Stimulated activated memory B cell treated with anti-CD40 and anti-IgM and Interleukin-4, amounts not matched to agents 10 μg/mL and 1 μg/mL and 100 μg/mL, for 72 hours (primary cell): Measurements from ENCODE around the gene KCNS3.

ENCODE experiments used
- ATAC-seq: fragments of 150-1000 bp; cut with Tn5 transposase; 2 replicates; pipeline ENCODE4 v1.10.0; 2021
- H3K27ac Mint-ChIP-seq: one replicate; pipeline ENCODE4 v1.8.0; 2022; ENCODE audit warnings: mild to moderate bottlenecking, mixed read lengths
- H3K27me3 Mint-ChIP-seq: one replicate; pipeline ENCODE4 v1.8.0; 2022; ENCODE audit warnings: mixed read lengths
- H3K36me3 Mint-ChIP-seq: one replicate; pipeline ENCODE4 v1.8.0; 2022; ENCODE audit warnings: mixed read lengths
- H3K4me1 Mint-ChIP-seq: one replicate; pipeline ENCODE4 v1.8.0; 2022; ENCODE audit warnings: mixed read lengths
- H3K4me3 Mint-ChIP-seq: one replicate; pipeline ENCODE4 v1.8.0; 2022; ENCODE audit warnings: mild to moderate bottlenecking, moderate library complexity, mixed read lengths
- H3K9me3 Mint-ChIP-seq: one replicate; pipeline ENCODE4 v1.8.0; 2022; ENCODE audit warnings: mixed read lengths

KCNS3 gene

DNA sequence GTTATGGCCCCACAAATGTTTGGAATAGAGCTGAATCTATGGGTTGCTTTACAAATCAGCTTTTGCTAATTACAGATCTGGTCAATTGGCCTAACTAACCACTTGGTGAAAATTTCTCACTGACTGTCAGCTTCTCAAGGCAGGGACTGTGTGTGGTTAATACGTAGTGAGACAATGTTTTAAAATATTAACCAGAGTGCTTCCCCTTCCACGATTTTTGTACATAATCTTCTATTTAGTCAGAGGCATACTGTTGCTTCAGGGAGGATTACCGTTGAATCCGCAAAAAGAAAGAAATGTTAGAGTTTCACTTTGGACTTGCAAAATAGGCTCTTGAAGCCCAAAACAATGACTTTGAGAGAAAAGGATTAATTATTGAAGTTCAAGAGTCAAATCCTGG lies 14.9 kb upstream of the KCNS3 start:
- Mint-ChIP-seq H3K4me3 (no peak overlapping the region), H3K27me3 (peaks cover 48% of the 10 kb centered on the region), H3K36me3 (no peaks in the 10 kb centered on the region), H3K27ac (no peak overlapping the region), H3K4me1 (no peaks in the 10 kb centered on the region), H3K9me3 (no peaks in the 10 kb centered on the region)
- no peak for ATAC-seq

- no peaks in the 10 kb centered on the region for H3K4me1 Mint-ChIP-seq
- H3K4me3 Mint-ChIP-seq: no peak overlapping the region
- no peak overlapping the region for H3K27ac Mint-ChIP-seq
- peaks cover 37% of the 10 kb centered on the region for H3K27me3 Mint-ChIP-seq
- ATAC-seq: no peak
- no peaks in the 10 kb centered on the region for H3K36me3 Mint-ChIP-seq
- H3K9me3 Mint-ChIP-seq: no peaks in the 10 kb centered on the region
Measured at GRCh38 chr2:17864676-17865075, 13.8 kb upstream of the KCNS3 start.

- no peak for ATAC-seq
- Mint-ChIP-seq H3K27me3 (peaks cover 27% of the 10 kb centered on the region), H3K27ac (no peak overlapping the region), H3K4me3 (no peak overlapping the region), H3K9me3 (no peaks in the 10 kb centered on the region), H3K36me3 (no peaks in the 10 kb centered on the region), H3K4me1 (no peaks in the 10 kb centered on the region)
Measured at GRCh38 chr2:17867133-17867532, 11.3 kb upstream of the KCNS3 start.

- Mint-ChIP-seq H3K9me3 (no peaks in the 10 kb centered on the region), H3K36me3 (no peaks in the 10 kb centered on the region), H3K27ac (no peak overlapping the region), H3K4me1 (no peaks in the 10 kb centered on the region), H3K4me3 (no peak overlapping the region), H3K27me3 (peaks cover 29% of the 10 kb centered on the region)
- ATAC-seq: no peak
Measured at GRCh38 chr2:17869128-17869527, 9.3 kb upstream of the KCNS3 start.

DNA sequence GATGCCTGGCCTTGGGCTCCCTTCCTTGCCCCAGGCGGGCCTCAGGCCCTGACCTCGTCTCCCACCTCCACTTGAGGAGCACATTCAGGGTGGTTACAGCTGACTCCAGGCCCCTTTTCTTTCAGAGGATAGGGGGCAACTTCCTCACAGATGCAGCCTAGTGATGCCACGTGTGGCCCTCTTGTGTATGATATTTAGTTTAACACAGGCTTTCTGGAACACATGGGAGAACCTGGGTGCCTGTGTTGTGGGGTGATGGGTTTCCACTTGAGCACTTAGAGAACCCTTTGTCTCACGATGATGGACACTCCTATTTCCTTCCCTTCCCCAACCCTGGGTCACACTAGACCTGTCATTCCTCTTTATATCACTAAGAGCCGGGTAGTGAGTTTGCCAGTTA lies 6.8 kb upstream of the KCNS3 start:
- Mint-ChIP-seq H3K27ac (no peak overlapping the region), H3K9me3 (no peaks in the 10 kb centered on the region), H3K36me3 (no peaks in the 10 kb centered on the region), H3K27me3 (peaks cover 49% of the 10 kb centered on the region), H3K4me1 (no peaks in the 10 kb centered on the region), H3K4me3 (no peak overlapping the region)
- ATAC-seq: no peak

GRCh38 chr2:17873021-17873420 lies 5.4 kb upstream of the KCNS3 start:
- no peak for ATAC-seq
- no peak overlapping the region for H3K27ac Mint-ChIP-seq
- H3K4me1 Mint-ChIP-seq: peaks cover 9% of the 10 kb centered on the region
- H3K9me3 Mint-ChIP-seq: no peaks in the 10 kb centered on the region
- H3K4me3 Mint-ChIP-seq: no peak overlapping the region
- peaks cover 63% of the 10 kb centered on the region for H3K27me3 Mint-ChIP-seq
- H3K36me3 Mint-ChIP-seq: no peaks in the 10 kb centered on the region

- H3K9me3 Mint-ChIP-seq: no peaks in the 10 kb centered on the region
- H3K27me3 Mint-ChIP-seq: peaks cover 70% of the 10 kb centered on the region
- ATAC-seq: no peak
- peaks cover 19% of the 10 kb centered on the region for H3K4me1 Mint-ChIP-seq
- H3K27ac Mint-ChIP-seq: no peak overlapping the region
- H3K36me3 Mint-ChIP-seq: no peaks in the 10 kb centered on the region
- H3K4me3 Mint-ChIP-seq: no peak overlapping the region
Measured at GRCh38 chr2:17876590-17876989, 1.9 kb upstream of the KCNS3 start.

DNA sequence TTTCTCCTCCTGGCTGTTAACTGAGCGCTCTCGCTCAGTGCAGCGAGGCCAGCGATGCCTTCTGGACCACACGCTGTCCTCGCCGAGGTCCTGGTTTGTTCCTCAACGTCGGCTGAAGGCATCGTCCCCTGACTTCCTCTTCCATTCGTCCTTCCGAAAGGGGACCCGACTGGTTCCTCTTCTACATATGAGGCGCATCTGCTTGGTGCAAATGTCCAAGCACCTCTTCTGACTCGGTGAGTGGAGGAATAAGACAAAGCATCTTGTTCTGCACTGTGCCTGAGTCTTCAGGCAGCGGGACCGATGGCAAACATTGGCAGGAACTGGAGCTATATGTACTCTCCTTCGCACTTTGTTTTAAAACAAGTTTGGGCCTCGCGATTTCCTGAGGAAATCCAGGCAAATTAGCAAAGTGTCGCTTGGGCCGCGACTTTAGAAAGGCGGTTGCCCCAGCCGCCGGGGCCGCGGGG lies 621 bp upstream of the KCNS3 start:
- ATAC-seq: peak; percentile 49
- H3K36me3 Mint-ChIP-seq: no peaks in the 10 kb centered on the region
- H3K9me3 Mint-ChIP-seq: no peaks in the 10 kb centered on the region
- peaks cover 65% of the 10 kb centered on the region for H3K27me3 Mint-ChIP-seq
- peak overlapping the region; percentile 81 for H3K4me3 Mint-ChIP-seq
- no peak overlapping the region for H3K27ac Mint-ChIP-seq
- H3K4me1 Mint-ChIP-seq: peaks cover 19% of the 10 kb centered on the region

DNA sequence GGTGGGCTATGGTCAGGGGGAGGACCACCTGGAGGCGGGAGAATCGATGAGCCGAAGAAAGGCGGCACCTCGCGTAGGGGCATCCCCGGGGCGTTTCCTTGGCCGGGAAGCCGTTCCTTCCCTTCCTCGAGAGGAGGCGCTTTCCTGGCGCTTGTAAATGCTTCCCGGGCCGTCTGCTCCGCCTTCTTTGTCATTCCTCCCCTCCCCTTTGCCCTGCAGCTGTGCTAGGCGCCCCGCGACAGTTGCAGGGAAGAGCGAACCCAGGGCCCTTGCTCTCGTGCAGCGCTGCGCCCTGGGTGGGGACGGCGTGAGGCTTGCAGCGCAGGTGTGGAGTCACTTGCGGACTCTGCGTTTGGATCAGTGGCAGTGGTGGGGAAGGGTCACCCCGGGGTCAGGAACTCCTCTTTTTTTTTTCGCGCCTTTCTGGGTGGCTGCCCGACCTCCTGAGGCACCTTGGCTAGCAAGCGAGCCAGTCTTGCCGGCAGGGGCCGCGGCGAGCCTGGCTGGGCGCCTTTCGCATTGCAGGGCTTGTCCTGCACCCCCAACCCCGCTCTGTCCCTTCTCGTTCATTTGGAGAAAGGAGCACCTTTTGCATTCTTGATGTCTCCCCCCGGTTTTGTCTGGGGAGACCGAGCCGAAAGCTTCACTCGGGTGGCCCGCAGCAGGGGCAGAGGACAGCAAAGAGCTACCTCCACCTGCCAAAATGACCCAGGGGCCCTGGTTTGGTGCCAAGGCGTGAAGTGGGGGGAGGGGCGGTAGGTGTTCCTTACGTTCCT lies 858 bp downstream of the KCNS3 start:
- ATAC-seq: peak; percentile 54
- H3K4me3 Mint-ChIP-seq: peak overlapping the region; percentile 75
- peaks cover 19% of the 10 kb centered on the region for H3K4me1 Mint-ChIP-seq
- H3K27me3 Mint-ChIP-seq: peaks cover 50% of the 10 kb centered on the region
- peaks cover 4% of the 10 kb centered on the region for H3K9me3 Mint-ChIP-seq
- no peaks in the 10 kb centered on the region for H3K36me3 Mint-ChIP-seq
- no peak overlapping the region for H3K27ac Mint-ChIP-seq

GRCh38 chr2:17879913-17880274 lies 1.4 kb downstream of the KCNS3 start:
- ATAC-seq: no peak
- Mint-ChIP-seq H3K36me3 (no peaks in the 10 kb centered on the region), H3K27ac (no peak overlapping the region), H3K4me3 (no peak overlapping the region), H3K4me1 (peaks cover 19% of the 10 kb centered on the region), H3K27me3 (peaks cover 49% of the 10 kb centered on the region), H3K9me3 (peaks cover 4% of the 10 kb centered on the region)

DNA sequence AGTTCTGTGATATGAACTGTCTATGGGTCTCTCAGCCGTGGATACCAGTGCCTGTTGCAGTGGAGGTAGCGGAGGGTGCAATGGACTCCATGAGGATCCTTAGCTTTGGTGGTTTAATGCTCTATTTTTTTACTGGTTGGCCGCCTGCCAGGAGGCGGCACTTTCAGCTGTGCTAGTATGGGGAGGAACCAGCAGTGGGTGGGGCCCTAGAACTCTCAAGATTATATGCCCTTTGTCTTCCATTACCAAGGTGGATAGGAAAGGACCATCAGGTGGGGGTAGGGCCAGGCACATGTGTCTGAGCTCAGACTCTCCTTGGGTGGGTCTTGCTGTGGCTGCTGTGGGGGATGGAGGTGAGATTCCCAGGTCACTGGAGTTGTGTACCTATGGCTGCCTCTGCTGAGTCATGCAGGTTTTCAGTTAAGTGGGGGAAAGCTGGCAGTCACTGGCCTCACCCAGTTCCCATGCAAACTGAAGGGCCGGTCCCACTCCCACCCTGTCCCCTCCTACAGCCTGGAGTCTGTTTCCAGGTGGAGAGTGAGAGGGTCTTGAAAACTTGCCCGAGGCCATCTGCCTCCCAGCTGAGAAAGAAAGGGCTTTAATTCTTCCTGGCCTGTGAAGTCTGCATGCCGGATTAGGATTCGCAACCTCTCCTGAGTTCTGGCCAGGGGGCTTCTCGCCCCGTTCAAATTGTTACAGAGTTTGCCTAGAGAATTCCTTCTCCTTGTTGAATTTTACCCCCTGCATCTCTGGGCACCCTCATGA lies 14.5 kb downstream of the KCNS3 start:
- no peak overlapping the region for H3K27ac Mint-ChIP-seq
- peaks cover 20% of the 10 kb centered on the region for H3K9me3 Mint-ChIP-seq
- H3K4me3 Mint-ChIP-seq: no peak overlapping the region
- peaks cover 80% of the 10 kb centered on the region for H3K27me3 Mint-ChIP-seq
- ATAC-seq: no peak
- no peaks in the 10 kb centered on the region for H3K36me3 Mint-ChIP-seq
- no peaks in the 10 kb centered on the region for H3K4me1 Mint-ChIP-seq

DNA sequence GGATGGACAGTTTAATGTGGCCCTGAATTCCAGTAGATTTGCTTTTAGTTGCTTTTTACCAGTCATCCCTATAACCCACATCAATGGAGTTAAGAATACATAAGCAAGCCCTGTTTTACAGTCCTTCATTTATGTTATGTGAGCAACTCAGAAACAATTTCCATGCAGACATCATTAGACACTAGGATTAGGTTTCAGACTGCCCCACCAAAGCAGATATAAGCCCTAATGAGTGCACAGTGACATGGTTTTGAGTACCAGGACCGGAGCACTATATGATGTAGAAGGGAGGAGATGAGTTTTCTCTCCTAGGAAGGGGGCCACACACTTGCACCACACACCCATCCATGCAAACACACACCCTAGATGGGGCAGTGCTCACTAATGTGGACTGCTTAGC lies 15.5 kb downstream of the KCNS3 start:
- Mint-ChIP-seq H3K4me3 (no peak overlapping the region), H3K9me3 (peaks cover 20% of the 10 kb centered on the region), H3K36me3 (no peaks in the 10 kb centered on the region), H3K27me3 (peaks cover 81% of the 10 kb centered on the region), H3K27ac (no peak overlapping the region), H3K4me1 (no peaks in the 10 kb centered on the region)
- no peak for ATAC-seq

DNA sequence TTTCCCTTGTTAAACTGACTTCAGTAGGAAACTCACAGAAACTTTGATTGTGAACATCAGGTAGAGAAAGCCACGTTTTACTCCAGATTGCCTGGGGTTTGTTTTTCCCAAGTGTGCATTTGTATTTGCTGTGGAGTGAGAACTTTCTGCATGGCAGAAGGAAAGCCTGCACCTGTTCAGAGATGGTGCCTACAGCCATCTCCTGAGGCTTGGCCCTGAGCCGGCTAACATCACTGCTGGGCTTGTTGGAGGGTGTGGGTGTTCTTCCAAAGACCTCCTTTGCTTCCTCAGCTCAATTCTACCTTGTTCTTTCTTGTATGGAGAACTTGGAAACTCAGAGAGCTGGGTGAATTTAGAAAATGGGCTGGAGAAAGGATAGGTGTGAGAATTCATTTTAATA lies 16.1 kb downstream of the KCNS3 start:
- Mint-ChIP-seq H3K27ac (no peak overlapping the region), H3K36me3 (no peaks in the 10 kb centered on the region), H3K4me1 (no peaks in the 10 kb centered on the region), H3K4me3 (no peak overlapping the region), H3K27me3 (peaks cover 75% of the 10 kb centered on the region), H3K9me3 (peaks cover 20% of the 10 kb centered on the region)
- ATAC-seq: no peak

GRCh38 chr2:17899871-17900270 lies 21.4 kb downstream of the KCNS3 start:
- peaks cover 40% of the 10 kb centered on the region for H3K27me3 Mint-ChIP-seq
- no peak overlapping the region for H3K27ac Mint-ChIP-seq
- H3K9me3 Mint-ChIP-seq: no peaks in the 10 kb centered on the region
- H3K4me3 Mint-ChIP-seq: no peak overlapping the region
- no peak for ATAC-seq
- no peaks in the 10 kb centered on the region for H3K4me1 Mint-ChIP-seq
- no peaks in the 10 kb centered on the region for H3K36me3 Mint-ChIP-seq

- no peak overlapping the region for H3K4me3 Mint-ChIP-seq
- H3K4me1 Mint-ChIP-seq: no peaks in the 10 kb centered on the region
- no peaks in the 10 kb centered on the region for H3K36me3 Mint-ChIP-seq
- no peak for ATAC-seq
- H3K9me3 Mint-ChIP-seq: no peaks in the 10 kb centered on the region
- H3K27ac Mint-ChIP-seq: no peak overlapping the region
- H3K27me3 Mint-ChIP-seq: peaks cover 30% of the 10 kb centered on the region
Measured at GRCh38 chr2:17901246-17901645, 22.8 kb downstream of the KCNS3 start.

GRCh38 chr2:17910980-17911379 lies 32.5 kb downstream of the KCNS3 start:
- H3K27ac Mint-ChIP-seq: no peak overlapping the region
- H3K27me3 Mint-ChIP-seq: peaks cover 42% of the 10 kb centered on the region
- H3K4me3 Mint-ChIP-seq: no peak overlapping the region
- peaks cover 4% of the 10 kb centered on the region for H3K9me3 Mint-ChIP-seq
- H3K36me3 Mint-ChIP-seq: no peaks in the 10 kb centered on the region
- H3K4me1 Mint-ChIP-seq: peaks cover 11% of the 10 kb centered on the region
- no peak for ATAC-seq
